NK-92 (cell line): Measurements from ENCODE around the gene GPC3.
"Not testable (repeated sequence)": the region's sequence is repeated elsewhere in the genome, so short reads cannot be mapped to it uniquely, and the experiment has no call there.

Experiments
- DNase-seq: peaks from one replicate; lab custom pipeline; 2025; ENCODE audit not compliant: unreplicated experiment; lab: John Stamatoyannopoulos, UW

The GPC3 gene

DNA sequence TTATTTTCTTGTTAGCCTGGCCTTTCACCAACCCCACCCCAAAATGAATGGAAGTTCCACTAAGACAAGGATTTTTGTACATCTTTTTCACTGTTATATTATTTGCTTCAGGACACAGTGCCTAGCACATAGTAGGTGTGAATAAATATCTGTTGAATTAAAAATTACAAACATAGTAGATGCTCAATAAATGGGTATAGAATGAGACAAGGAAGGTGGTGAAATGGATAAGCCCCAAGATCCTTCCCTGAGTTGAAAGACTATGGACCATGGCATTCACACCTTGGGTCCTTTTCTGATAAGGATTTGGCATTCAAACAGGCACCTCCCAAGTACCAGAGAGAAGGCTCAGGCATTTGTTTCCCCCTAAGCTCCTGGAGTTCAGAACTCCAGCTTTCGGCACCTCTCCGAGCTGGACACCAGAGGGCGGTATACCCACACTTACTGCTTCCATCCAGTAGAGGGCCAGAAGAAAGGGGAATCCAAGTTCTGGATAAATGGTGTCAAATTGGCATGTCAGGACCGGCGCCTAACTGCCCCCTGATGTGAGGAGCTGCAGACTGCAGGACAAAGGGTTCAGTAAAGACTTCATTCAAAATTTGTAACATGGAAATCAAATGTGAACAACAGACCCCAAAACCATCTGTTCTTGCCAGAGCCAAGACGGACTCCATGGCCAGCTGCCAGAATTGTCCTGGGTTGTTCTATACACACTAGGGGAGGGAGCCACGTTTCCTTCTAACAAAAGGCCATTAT, 193.0 kb downstream of the GPC3 start:
- no peak for DNase-seq

GRCh38 chrX:133789829-133790228, 195.6 kb downstream of the GPC3 start:
- DNase-seq = no peak

DNA sequence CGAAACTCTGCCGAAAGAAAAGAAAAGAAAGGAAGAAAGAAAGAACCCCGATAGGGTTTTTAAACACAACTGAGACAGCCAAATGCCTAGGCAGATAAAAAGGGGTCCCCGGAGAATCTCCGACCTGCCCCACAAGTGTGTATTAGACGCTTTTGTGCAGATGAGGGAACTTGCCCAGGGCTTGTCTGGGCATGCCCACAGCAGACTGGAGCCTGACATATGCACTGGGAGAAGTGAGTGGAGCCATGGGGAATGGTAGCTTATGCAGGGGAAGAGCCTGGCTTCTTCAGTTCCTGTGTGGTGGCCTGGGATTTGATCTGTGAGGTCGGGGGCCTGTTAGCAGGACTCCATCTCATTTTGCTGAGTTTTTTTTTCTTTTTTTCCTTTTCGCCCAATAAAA, 199.0 kb downstream of the GPC3 start:
- DNase-seq = no peak

DNA sequence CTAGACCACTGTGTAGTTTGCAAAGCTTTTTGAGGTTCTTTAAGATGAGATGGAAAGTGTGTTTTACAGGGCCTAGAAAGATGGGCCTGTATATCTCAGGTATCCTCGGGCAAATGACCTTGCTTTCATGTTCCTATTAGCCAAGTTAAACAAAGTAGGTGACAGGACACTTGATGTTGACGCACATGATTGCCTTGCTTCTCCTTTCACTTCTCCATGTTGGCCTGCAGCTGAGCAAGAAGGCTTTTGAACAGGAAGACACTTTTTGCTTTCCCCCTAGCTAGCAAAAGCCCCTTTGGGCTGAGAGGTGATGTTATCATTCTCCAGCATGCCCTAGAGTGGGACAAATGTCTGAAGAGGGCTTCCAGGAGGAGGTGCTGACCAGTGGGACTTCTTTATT, 202.1 kb downstream of the GPC3 start:
- DNase-seq = no peak

GRCh38 chrX:133781174-133781573, 204.2 kb downstream of the GPC3 start:
- no peak for DNase-seq

DNA sequence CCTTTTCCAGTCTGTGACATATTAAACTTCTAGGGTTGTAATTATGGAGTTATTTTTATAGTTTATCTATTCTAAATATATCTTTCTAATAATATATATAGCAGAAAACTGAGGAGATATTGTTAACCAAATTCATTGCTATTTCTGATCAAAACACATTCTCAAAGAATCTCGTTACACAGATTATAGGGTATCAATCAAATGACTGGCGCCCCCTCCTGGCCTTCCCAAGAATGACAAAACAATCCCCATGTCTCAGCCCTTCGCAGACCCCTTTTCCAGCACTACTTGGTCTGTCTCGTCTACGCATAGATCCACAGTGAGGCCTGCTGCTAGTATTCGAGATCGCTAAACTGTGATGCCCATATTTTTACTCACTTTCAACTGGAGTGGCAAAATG, 209.3 kb downstream of the GPC3 start:
- DNase-seq = no peak

- DNase-seq = no peak
Measured at GRCh38 chrX:133774807-133775206, 210.6 kb downstream of the GPC3 start.

GRCh38 chrX:133771086-133771646, 214.2 kb downstream of the GPC3 start:
- DNase-seq = no peak

DNA sequence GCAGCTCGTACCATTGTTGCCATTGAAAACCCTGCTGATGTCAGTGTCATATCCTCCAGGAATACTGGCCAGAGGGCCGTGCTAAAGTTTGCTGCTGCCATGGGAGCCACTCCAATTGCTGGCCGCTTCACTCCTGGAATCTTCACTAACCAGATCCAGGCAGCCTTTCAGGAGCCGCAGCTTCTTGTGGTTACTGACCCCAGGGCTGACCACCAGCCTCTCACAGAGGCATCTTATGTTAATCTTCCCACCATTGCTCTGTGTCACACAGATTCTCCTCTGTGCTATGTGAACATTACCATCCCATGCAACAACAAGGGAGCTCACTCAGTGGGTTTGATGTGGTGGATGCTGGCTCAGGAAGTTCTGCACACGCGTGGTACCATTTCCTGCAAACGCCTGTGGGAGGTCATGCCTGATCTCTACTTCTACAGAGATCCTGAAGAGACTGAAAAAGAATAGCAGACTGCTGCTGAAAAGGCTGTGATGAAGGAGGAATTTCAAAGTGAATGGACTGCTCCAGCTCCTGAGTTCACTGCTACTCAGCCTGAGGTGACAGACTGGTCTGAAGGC, 222.3 kb downstream of the GPC3 start:
- not testable (repeated sequence) for DNase-seq

DNA sequence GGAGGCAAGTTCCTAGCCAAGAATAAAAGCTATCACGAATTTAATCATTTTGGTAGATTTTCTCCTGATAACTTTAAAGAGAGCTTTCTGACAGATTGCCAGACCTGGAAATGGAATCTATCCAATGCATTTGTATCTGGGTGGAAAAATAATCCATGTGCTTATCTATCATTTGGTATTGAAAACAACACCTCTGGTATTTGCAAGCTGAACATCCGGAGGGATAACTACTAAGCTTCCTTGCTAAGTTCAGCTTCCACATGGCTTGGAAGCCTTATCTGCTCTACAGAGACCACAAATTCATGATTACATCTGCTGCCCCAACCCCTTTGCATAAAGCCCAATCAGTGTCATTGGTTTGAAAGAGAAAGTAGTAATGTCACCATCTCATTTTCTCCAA, 230.7 kb downstream of the GPC3 start:
- DNase-seq = no peak

- DNase-seq = no peak
Measured at GRCh38 chrX:133749951-133750350, 235.4 kb downstream of the GPC3 start.

- DNase-seq = no peak
Measured at GRCh38 chrX:133749370-133749769, 236.0 kb downstream of the GPC3 start.

DNA sequence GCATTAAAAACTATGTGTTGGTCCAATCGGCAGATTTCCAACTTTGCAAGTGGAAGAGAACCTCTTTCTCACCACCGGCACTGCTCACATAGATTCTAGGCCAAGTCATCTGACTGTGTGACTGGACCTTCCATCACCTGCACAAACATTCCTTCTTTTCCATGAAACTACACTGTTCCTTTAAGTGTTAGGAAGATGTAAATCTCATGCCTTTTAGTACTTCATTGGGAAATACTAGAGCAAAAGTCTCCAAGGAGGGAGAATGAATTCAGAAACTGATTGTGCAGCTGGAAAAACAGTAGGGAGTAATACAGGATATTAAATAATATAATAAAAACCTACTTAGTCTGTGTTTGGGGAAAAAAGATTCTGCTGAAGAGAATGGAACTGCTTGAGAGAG, 238.2 kb downstream of the GPC3 start:
- no peak for DNase-seq

GRCh38 chrX:133746593-133746992, 238.8 kb downstream of the GPC3 start:
- no peak for DNase-seq

GRCh38 chrX:133745349-133745748, 240.0 kb downstream of the GPC3 start:
- no peak for DNase-seq

- no peak for DNase-seq
Measured at GRCh38 chrX:133742602-133743305, 242.6 kb downstream of the GPC3 start.

GRCh38 chrX:133741303-133741702, 244.1 kb downstream of the GPC3 start:
- DNase-seq = no peak

DNA sequence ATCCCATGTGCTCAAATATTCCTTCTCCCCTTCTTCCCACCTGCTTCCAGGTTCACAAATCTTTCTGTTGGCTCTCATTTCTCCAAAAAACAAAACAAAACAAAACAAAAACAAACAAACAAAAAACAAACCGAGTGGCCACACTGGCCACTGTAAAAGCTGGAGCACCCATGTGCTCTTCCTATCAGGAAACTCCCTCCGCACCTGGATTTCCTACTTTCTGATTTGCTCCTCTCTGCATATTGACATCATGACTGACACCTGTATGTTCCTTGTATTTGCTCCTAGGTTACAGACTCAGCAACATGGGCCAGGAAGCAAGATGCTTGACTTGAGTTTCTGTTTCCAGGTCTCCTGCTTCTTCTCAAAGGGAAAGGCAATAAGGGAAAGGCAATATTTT, 258.8 kb downstream of the GPC3 start:
- DNase-seq = no peak

GRCh38 chrX:133726211-133726630, 259.2 kb downstream of the GPC3 start:
- DNase-seq = no peak

- no peak for DNase-seq
Measured at GRCh38 chrX:133723930-133724329, 261.5 kb downstream of the GPC3 start.

DNA sequence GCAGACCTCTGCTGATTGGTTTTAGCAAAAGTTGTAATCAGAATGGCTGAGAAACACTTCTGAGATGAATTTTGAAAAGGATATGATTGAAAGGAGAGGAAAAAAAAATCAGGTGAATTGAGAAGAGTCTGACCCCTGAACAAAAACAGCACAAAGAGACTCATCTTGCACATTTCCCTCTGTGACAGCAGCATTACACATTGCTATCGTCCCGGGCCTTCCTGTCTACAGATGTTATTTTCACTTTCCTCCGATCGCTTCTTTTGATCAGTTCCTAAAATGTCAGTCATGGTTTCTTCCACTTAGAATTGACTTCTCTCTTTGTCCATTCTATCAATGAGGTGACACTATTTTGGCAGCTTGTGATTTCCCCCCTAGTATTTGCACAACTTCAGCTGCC, 262.6 kb downstream of the GPC3 start:
- DNase-seq = no peak

GRCh38 chrX:133720269-133720668, 265.1 kb downstream of the GPC3 start:
- DNase-seq = not testable (repeated sequence)
